Activated T-helper 17 cell treated with anti-CD3 and anti-CD28 coated beads, Interleukin-2, amount 50 U/mL, for 72 hours (primary cell): ENCODE results near the gene ERC1. TPM values are rescaled to one million over a fixed set of nuclear protein-coding genes. Genes with fewer than 3 reads are reported as not detected.

Experiments used
- ATAC-seq: fragments of 150-1000 bp; cut with Tn5 transposase; replicated peaks from 2 replicates; pipeline ENCODE4 v1.10.0; 2021; ENCODE audit warnings: mild to moderate bottlenecking, moderate library complexity
- H3K27ac Mint-ChIP-seq: one replicate; pipeline ENCODE4 v1.8.0; 2022; ENCODE audit warnings: mixed read lengths
- H3K27me3 Mint-ChIP-seq: one replicate; pipeline ENCODE4 v1.8.0; 2022; ENCODE audit warnings: mixed read lengths
- H3K36me3 Mint-ChIP-seq: one replicate; pipeline ENCODE4 v1.8.0; 2022; ENCODE audit warnings: low read depth, mild to moderate bottlenecking, mixed read lengths
- H3K4me1 Mint-ChIP-seq: one replicate; pipeline ENCODE4 v1.8.0; 2022; ENCODE audit warnings: mixed read lengths
- H3K4me3 Mint-ChIP-seq: one replicate; pipeline ENCODE4 v1.8.0; 2022; ENCODE audit warnings: mild to moderate bottlenecking, mixed read lengths
- H3K9me3 Mint-ChIP-seq: one replicate; pipeline ENCODE4 v1.8.0; 2022; ENCODE audit warnings: mixed read lengths
- total RNA-seq, 2 donors: library from RNA; stranded (reverse); gene quantifications; one replicate each; pipeline ENCODE4 v1.2.3, GENCODE V29; 2022

Gene ERC1
- total RNA-seq, 2 donors from 2014 or later: 25.8 to 31.9 TPM

GRCh38 chr12:1395421-1395955 is 404.5 kb downstream of the ERC1 start:
- Mint-ChIP-seq H3K36me3 (no peaks in the 10 kb centered on the region), H3K27ac (no peak overlapping the region), H3K4me3 (no peak overlapping the region), H3K4me1 (no peaks in the 10 kb centered on the region), H3K27me3 (no peaks in the 10 kb centered on the region), H3K9me3 (peaks cover 4% of the 10 kb centered on the region)
- no peak for ATAC-seq

GRCh38 chr12:1398673-1399072 is 407.6 kb downstream of the ERC1 start:
- no peak for ATAC-seq
- peaks cover 14% of the 10 kb centered on the region for H3K36me3 Mint-ChIP-seq
- H3K9me3 Mint-ChIP-seq: no peaks in the 10 kb centered on the region
- no peak overlapping the region for H3K27ac Mint-ChIP-seq
- H3K4me1 Mint-ChIP-seq: no peaks in the 10 kb centered on the region
- no peak overlapping the region for H3K4me3 Mint-ChIP-seq
- H3K27me3 Mint-ChIP-seq: no peaks in the 10 kb centered on the region

- Mint-ChIP-seq H3K27ac (no peak overlapping the region), H3K27me3 (no peaks in the 10 kb centered on the region), H3K4me3 (no peak overlapping the region), H3K9me3 (no peaks in the 10 kb centered on the region), H3K4me1 (no peaks in the 10 kb centered on the region), H3K36me3 (peaks cover 14% of the 10 kb centered on the region)
- ATAC-seq: no peak
These were observed 410.9 kb downstream of the ERC1 start for GRCh38 chr12:1401891-1402290.

- Mint-ChIP-seq H3K27me3 (no peaks in the 10 kb centered on the region), H3K4me1 (no peaks in the 10 kb centered on the region), H3K36me3 (peaks cover 21% of the 10 kb centered on the region), H3K4me3 (no peak overlapping the region), H3K9me3 (no peaks in the 10 kb centered on the region), H3K27ac (no peak overlapping the region)
- no peak for ATAC-seq
These were observed 412.4 kb downstream of the ERC1 start for GRCh38 chr12:1403417-1403816.

GRCh38 chr12:1405619-1406018 is 414.6 kb downstream of the ERC1 start:
- no peak overlapping the region for H3K27ac Mint-ChIP-seq
- H3K36me3 Mint-ChIP-seq: peaks cover 42% of the 10 kb centered on the region
- no peaks in the 10 kb centered on the region for H3K9me3 Mint-ChIP-seq
- H3K4me1 Mint-ChIP-seq: no peaks in the 10 kb centered on the region
- H3K4me3 Mint-ChIP-seq: no peak overlapping the region
- H3K27me3 Mint-ChIP-seq: no peaks in the 10 kb centered on the region
- ATAC-seq: no peak

GRCh38 chr12:1410794-1411193 is 419.8 kb downstream of the ERC1 start:
- ATAC-seq: no peak
- H3K27ac Mint-ChIP-seq: no peak overlapping the region
- no peaks in the 10 kb centered on the region for H3K9me3 Mint-ChIP-seq
- no peak overlapping the region for H3K4me3 Mint-ChIP-seq
- H3K4me1 Mint-ChIP-seq: no peaks in the 10 kb centered on the region
- no peaks in the 10 kb centered on the region for H3K27me3 Mint-ChIP-seq
- peaks cover 43% of the 10 kb centered on the region for H3K36me3 Mint-ChIP-seq

GRCh38 chr12:1413930-1414329 is 422.9 kb downstream of the ERC1 start:
- H3K27me3 Mint-ChIP-seq: no peaks in the 10 kb centered on the region
- H3K4me3 Mint-ChIP-seq: no peak overlapping the region
- peaks cover 46% of the 10 kb centered on the region for H3K36me3 Mint-ChIP-seq
- H3K27ac Mint-ChIP-seq: no peak overlapping the region
- no peaks in the 10 kb centered on the region for H3K4me1 Mint-ChIP-seq
- ATAC-seq: no peak
- H3K9me3 Mint-ChIP-seq: no peaks in the 10 kb centered on the region

- Mint-ChIP-seq H3K27me3 (no peaks in the 10 kb centered on the region), H3K9me3 (peaks cover 5% of the 10 kb centered on the region), H3K36me3 (peaks cover 21% of the 10 kb centered on the region), H3K27ac (no peak overlapping the region), H3K4me1 (peaks cover 11% of the 10 kb centered on the region), H3K4me3 (no peak overlapping the region)
- ATAC-seq: no peak
These were observed 427.1 kb downstream of the ERC1 start for GRCh38 chr12:1418144-1418543.

- H3K9me3 Mint-ChIP-seq: peaks cover 5% of the 10 kb centered on the region
- H3K4me3 Mint-ChIP-seq: no peak overlapping the region
- ATAC-seq: no peak
- H3K36me3 Mint-ChIP-seq: peaks cover 21% of the 10 kb centered on the region
- H3K27me3 Mint-ChIP-seq: no peaks in the 10 kb centered on the region
- peaks cover 19% of the 10 kb centered on the region for H3K4me1 Mint-ChIP-seq
- H3K27ac Mint-ChIP-seq: no peak overlapping the region
These were observed 428.9 kb downstream of the ERC1 start for GRCh38 chr12:1419849-1420371.

GRCh38 chr12:1421091-1421846 is 430.2 kb downstream of the ERC1 start:
- Mint-ChIP-seq H3K27ac (no peak overlapping the region), H3K27me3 (no peaks in the 10 kb centered on the region), H3K4me3 (no peak overlapping the region), H3K9me3 (peaks cover 5% of the 10 kb centered on the region), H3K4me1 (peaks cover 19% of the 10 kb centered on the region), H3K36me3 (peaks cover 21% of the 10 kb centered on the region)
- no peak for ATAC-seq

GRCh38 chr12:1422604-1423315 is 431.7 kb downstream of the ERC1 start:
- Mint-ChIP-seq H3K36me3 (peaks cover 18% of the 10 kb centered on the region), H3K27ac (peak overlapping the region; percentile 90), H3K4me3 (peak overlapping the region; percentile 58), H3K27me3 (no peaks in the 10 kb centered on the region), H3K9me3 (peaks cover 5% of the 10 kb centered on the region), H3K4me1 (peaks cover 19% of the 10 kb centered on the region)
- ATAC-seq: peak; percentile 94

GRCh38 chr12:1424674-1425395 is 433.8 kb downstream of the ERC1 start:
- Mint-ChIP-seq H3K4me3 (peak overlapping the region; percentile 11), H3K4me1 (peaks cover 19% of the 10 kb centered on the region), H3K27me3 (no peaks in the 10 kb centered on the region), H3K36me3 (no peaks in the 10 kb centered on the region), H3K27ac (peak overlapping the region; percentile 90), H3K9me3 (peaks cover 5% of the 10 kb centered on the region)
- no peak for ATAC-seq

- H3K9me3 Mint-ChIP-seq: peaks cover 5% of the 10 kb centered on the region
- peak overlapping the region; percentile 90 for H3K27ac Mint-ChIP-seq
- peak; percentile 25 for ATAC-seq
- no peaks in the 10 kb centered on the region for H3K36me3 Mint-ChIP-seq
- no peaks in the 10 kb centered on the region for H3K27me3 Mint-ChIP-seq
- peak overlapping the region; percentile 11 for H3K4me3 Mint-ChIP-seq
- H3K4me1 Mint-ChIP-seq: peaks cover 19% of the 10 kb centered on the region
These were observed 434.3 kb downstream of the ERC1 start for GRCh38 chr12:1425396-1425729.

GRCh38 chr12:1428671-1429070 is 437.6 kb downstream of the ERC1 start:
- ATAC-seq: no peak
- no peak overlapping the region for H3K4me3 Mint-ChIP-seq
- no peaks in the 10 kb centered on the region for H3K36me3 Mint-ChIP-seq
- peaks cover 6% of the 10 kb centered on the region for H3K4me1 Mint-ChIP-seq
- H3K9me3 Mint-ChIP-seq: no peaks in the 10 kb centered on the region
- peak overlapping the region; percentile 20 for H3K27ac Mint-ChIP-seq
- no peaks in the 10 kb centered on the region for H3K27me3 Mint-ChIP-seq
